ENCODE results near the gene CENPM.
A peak's percentile ranks its signal among the peaks of the same experiment; 100 is the strongest.
"Not testable (repeated sequence)": the region's sequence is repeated elsewhere in the genome, so short reads cannot be mapped to it uniquely, and the experiment has no call there.

CENPM gene

DNA sequence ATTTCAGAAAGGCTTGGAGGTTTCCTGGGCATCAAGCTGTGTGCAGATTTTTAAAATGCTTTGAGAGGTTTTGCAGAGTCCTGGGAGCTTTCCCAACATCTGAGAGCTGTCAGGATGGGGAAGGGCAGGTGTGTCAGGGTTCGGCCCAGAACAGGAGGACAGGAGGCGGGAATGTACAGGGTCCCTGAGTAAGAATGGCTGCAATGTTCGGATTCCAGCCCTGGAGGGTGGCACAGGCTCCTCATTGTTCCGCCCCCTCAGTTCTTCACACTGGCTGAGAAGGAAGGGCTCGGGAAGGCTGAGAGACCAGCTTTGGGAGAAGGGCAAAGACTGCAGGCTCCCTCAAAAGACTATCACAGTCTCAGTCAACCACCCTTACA lies 17.1 kb upstream of the CENPM start:
- no peak for DNase-seq

DNA sequence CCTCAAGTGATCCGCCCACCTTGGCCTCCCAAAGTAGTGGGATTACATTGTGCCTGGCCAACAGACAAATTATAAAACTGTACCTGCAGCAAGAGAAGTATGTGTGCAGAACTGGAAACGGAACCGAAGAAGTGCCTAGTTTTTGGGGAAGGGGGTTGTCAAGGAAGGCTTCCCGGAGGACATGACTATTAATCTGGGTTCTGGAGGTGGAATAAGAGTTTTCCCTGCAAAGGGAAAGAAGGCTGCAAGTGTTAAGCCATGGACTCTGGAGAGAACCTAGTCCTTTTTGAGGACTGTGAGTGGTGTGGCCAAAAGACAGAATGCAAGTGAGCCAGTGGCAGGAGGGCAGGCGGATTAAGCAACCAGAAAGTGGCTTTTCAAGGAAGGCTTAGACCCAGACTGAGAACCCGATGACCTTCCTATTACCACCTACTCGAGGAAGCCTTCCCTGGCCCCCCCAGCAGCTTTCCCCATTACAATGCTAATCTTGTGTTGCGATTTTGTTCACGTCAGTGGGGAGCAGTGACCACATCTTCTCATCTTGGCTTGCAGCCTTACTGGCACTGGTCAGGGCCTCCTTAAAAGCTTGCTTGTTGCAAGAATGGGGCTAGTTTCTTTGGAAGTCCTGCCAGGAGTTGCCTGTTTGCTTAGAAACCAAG lies 16.6 kb upstream of the CENPM start:
- DNase-seq, result no peak

DNA sequence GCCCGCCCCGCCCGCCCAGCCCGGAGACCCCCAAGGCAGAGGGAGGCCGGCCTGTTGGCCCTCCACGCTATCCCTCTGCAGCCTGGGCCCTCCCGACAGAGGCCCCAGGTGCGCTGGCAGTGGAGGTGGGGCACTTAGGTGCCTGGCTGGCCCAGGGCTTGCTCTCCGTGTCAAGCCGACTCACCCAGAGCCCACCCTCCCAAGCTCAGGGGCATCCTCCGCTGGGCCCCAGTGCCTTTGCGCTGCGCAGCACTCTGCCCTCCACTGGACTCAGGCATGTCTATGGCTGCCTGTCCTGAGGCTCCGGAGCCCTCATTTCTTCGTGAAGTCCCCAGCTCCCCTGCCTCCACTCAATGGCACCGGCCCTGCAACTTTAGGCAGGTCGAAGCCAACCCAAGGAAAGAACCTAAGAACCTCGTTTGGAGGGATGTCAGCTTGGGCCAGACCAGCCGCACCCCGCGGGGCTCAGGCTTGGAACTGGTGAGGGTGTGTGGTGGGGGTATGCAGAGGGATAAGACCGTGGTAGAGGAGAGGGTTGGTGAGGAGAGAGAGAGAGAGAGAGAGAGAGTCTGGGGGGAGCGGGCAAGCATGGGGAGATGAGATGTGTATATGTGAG lies 11.1 kb upstream of the CENPM start:
- DNase-seq, result no peak

DNA sequence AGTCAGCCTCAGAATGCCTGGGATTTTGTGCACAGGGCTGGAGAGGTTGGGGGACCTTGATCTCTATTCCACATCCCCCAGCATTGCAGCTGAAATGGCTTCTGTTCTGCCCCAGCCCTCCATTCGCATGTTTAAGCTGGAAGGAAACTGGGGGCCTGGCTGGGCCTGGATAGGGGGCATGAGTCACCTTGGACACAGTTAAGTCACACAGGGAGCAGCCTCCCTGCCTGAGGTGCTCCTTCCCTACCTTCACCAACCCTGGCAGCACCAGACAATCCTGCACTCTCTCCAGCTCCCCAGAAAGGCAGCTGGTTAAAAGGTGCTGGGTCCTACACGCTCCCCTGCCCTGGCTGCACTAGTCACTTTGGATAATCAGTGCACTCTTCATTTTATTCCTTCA lies 5.8 kb upstream of the CENPM start:
- no peak for DNase-seq

DNA sequence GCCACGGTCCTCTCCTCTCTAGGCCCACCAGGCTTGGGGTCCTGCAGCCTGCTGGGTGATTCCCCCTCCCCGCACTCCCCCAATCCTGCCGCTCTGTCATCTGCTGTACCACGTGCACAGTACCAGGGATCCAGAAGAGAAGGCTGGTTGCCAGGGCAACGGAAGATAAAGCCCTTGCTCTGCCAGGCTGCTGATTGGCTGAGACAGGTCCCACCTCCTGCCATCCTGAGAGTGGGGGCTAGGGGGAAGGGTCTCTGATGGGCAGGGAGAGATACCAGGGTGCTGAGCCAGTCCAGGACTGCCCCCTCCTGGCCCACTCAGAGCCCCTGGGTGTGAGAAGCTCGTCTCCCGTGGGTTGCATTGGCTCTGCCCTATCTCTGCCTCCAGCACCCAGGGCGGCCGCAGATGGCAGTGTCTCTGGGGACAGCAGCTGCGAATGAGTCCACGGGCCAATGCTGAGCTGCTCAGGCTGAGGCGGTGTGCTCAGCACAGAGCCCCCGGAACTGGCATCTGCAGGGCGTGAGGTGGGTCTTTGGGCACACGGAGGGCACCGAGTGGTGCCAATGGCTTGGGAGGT lies 5.0 kb upstream of the CENPM start, which contains the start of gene SMIM45:
Gene SMIM45 (plus strand): TSS at position 253 of the 577 bp plus-strand sequence.
- no peak for DNase-seq

DNA sequence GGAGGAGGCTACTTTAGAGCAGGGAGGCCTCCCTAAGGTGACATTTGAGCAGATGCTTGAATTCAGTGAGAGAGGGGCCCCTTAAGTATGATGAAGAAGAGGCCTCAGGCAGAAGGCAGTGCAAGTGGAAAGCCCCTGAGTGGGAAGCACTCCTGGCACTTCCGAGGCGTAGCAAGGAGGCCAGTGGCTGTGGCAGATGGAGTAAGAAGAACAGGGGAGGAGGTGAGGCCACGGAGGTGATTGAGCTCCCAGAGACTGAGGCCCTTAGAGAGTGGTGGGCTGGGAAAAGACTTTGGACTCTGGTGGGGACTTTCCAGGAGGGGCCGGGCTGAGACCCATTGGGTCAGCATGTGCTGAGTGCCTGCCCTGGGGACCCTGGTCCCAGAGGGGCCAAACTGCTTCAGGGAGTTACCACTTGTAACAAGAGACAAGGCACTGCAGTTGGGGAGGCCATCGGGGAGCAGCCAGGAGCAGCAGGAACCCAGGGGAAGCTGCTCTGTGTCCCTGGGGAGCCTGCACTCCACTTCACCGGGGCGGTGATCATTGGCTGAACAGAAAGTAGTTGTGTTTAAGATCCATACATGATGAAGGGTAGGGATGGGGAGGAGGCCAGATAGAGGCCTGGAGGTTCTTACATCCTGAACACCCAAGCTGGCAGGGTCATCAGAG lies 2.5 kb upstream of the CENPM start:
- DNase-seq, result no peak

DNA sequence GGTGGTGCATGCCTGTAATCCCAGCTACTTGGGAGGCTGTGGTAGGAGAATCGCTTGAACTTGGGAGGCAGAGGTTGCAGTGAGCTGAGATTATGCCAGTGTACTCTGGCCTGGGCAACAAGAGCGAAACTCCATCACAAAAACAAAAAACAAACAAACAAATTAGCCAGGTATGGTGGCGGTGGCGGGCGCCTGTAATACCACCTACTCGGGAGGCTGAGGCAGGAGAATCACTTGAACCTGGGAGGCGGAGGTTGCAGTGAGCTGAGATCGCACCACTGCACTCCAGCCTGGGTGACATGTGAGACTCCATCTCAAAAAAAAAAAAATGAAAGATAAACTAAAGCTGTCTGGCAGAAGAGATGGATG lies 2.0 kb upstream of the CENPM start:
- not testable (repeated sequence) for DNase-seq

DNA sequence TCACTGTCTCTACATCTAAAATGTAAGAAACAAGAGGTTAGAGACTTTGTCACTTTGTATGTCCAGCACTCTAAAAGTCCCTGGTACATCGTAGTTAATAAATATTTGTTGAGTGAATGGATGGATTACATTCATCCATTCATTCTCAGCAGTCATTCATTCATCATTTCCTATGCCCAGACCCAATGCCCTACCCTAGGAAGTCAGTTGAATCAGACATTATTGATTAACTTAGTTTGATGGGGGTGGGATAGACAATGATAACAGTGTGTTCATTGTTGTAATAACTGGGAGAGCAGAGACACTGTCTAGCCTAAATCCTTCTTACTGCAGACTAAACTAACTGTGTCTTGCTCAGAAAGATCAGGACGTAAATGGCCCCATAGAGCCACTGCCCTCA lies 1.2 kb upstream of the CENPM start:
- DNase-seq, result no peak

DNA sequence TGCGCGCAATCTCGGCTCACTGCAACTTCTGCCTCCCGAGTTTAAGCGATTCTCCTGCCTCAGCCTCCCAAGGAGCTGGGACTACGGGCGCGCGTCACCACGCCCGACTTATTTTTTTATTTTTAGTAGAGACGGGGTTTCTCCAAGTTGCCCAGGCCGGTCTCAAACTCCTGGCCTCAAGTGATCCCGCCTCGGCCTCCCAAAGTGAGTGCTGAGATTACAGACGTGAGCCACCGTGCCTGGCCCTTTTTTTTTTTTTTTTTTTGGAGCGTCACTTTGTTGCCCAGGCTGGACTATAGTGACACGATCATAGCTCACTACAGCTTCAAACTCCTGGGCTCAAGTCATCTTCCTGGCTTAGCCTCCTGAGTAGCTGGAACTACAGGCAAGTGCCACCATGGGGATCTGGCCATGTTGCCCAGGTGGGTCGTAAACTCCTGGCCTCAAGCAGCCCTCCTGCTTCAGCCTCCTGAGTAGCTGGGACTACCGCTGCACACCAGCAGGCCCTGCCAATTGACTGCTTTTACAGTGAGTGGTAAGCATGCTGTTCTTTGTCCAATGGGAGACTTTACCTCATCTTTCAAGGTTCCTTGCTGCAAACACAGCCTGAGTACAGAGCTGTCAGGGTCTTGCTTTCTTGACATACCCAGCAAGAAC lies 600 bp upstream of the CENPM start:
- no peak for DNase-seq

DNA sequence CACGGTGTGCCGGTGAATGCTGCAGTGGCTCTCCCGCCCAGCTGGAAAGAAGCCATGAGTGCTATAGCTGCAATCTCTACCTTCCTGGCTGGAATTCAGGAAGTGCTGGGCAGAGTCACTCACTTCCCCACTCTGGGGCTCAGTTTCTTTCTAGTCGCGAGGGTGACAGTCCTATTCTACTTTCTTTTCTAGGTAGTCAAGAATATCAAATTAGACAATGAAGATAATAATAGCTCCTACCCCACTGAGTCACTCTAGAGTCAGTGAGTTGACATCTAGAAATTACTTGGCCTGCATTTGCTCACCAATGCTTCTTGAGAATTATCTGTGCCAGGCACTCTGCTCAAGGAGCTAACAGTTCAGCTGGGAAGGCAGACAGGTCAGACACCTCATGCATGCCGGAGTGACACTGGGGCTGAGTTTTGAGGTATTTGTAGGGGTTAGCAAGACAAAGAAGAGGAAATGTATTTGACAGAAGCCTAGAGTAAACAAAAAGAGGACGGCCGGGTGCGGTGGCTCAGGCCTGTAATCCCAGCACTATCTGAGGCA lies 3.2 kb downstream of the CENPM start:
- no peak for DNase-seq

DNA sequence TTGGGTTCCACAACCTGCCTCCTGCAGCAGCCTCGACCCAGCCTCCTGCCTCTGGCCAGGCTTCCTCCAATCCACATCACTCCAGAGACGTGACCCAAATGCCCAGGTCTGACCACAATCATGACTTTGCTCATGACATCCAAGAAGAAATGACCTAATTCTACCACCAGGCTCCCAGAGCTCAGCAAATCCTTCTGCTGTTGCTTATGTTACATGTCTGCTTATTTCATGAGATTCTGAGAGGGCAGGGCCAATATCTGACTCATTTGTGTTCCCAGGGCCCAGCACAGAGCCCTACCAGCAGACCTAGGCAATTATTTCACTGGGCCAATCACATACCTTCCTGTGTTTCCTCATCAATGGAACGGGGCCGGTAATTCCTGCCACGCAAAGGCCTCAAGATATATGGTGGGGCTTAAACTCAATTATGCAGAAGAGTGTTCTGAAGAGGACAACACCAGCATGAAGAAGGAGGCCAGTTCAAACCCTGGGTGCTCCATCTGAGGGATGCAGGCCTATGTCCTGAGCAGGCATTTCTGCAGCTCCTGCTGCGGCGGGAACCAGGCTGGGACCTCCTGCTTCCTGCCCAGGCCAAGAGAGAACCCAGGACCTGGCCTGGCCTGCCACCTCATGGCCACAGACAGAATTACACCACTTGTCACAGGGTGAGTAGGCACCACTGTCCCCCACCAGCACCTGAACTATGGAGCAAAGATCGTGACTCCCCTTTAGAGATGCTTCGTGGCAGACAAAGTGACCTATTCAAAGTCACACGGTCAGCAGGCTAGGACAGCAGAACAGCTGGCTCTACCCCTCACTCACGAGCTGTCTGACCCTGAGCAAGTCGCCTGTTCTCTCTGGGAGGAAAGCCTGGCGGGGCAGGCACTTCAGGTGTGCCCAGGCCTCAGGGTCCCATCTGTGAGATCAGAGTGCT lies 5.9 kb downstream of the CENPM start:
- DNase-seq, result peak; percentile 16

DNA sequence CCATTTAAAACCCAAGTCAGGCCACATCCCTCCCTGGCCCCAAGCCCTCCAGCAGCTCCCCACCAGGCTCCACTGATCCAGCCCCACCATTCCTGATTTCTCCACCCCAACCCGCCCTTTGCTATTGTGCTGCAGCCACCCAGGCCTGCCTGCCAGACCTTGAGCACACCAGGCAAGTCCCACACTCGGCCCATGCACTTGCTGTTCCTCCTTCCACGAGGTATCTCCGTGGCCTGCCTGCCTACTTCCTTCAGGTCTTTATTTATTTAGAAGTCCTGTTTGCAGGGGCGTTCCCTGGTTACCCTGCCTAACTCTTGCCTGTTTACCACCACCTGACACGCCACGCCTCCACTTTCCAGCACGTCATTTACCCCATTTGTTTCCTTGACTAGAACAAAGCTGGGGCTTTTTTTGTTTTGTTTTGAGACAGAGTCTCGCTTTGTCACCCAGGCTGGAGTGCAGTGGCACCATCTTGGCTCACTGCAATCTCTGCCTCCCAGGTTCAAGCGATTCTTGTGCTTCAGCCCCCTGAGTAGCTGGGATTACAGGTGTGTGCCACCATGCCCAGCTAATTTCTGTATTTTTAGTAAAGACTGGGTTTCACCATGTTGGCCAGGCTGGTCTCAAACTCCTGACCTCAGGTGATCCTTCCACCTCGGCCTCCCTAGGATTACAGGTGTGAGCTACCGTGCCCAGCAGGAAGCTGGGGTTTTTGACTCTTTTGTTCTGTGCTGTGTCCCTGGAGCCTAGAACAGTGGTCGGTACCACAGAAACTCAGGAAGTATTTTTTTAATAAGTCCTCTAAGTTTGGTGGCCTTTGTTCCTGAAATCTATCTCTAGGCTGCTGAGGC lies 6.7 kb downstream of the CENPM start:
- peak; percentile 14 for DNase-seq

DNA sequence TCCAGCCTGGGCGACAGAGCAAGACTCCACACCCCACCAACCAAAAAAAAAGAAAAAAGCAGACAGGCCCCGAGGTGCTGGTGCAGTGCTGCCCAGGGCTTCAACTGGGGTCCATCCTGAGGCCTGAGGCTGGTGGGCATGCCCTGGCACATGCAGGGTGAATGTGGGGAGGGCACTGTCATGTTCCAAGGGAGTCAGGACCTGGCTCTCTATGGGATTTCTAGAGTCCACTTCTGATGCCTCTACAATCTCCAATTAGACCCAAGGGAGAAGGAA lies 10.1 kb downstream of the CENPM start:
- DNase-seq, result no peak

DNA sequence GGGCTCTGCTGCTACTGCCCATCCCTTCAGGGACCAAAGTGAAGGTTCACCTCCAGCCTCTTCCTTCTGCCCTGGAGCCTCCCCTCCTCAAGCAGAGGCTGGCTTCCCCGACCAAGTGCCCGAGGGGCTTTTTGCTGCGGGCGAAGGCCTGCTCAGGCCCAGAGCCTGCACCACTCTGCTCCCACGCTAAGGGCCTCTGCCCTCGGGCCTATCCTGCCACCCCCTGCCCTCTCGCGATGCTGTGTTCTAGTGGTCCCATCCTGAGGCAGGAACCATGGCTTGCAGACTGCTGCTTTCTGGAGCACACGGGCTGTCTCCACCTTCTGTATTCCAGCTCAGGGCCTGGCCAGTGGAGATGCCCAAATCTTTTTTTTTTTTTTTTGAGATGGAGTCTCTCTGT lies 11.4 kb downstream of the CENPM start:
- no peak for DNase-seq

DNA sequence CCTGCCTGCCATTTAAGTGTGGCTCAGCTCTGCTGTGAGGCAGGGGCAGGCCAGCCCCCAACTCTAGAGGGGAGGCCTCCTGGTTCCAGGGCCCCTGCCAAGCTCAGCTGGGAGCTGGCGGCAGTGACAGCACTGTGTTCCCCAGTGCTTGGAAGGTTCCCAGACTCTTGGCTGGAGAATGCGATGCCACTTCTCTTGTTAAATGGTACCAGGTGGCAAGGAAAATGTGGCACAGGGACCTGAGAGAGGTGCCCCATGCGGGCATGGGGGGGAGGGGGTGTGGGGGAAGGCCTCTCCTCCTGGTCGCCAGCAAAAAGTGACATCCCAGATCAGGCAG lies 12.0 kb downstream of the CENPM start:
- DNase-seq, result no peak

DNA sequence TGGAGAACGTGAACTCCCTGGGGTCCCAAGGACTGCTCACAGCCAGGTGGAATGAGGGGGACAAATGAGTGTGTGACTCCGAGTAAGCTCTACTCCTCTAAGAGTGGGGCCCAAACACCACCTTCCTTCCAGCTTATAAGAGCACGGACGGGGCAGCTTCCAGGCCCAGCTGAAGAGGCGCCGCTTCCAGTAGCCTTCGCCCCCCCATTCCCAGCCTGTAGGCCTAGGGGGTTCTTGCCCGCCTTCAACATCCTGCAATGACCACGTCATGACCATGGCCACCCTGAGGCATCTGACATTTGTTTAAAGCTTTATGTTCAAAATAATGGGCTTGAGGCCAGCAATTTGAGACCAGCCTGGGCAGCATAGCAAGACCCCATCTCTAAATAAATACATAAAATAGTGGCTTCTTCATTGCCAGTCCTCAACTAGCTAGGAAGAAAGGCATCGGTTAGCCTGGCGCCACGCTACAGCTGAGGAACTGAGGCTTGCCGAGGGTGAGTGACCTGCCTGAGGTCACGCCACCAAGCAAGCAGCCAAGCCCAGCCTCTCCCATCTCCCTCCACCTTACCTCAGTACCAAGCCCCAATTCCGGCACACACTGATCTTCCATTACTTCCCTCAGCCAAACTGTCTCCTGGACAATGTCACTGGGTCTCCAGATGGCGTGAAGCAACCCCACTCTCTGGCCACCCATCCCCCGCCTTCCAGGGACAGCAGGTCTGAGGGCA lies 12.5 kb downstream of the CENPM start:
- DNase-seq, result no peak

DNA sequence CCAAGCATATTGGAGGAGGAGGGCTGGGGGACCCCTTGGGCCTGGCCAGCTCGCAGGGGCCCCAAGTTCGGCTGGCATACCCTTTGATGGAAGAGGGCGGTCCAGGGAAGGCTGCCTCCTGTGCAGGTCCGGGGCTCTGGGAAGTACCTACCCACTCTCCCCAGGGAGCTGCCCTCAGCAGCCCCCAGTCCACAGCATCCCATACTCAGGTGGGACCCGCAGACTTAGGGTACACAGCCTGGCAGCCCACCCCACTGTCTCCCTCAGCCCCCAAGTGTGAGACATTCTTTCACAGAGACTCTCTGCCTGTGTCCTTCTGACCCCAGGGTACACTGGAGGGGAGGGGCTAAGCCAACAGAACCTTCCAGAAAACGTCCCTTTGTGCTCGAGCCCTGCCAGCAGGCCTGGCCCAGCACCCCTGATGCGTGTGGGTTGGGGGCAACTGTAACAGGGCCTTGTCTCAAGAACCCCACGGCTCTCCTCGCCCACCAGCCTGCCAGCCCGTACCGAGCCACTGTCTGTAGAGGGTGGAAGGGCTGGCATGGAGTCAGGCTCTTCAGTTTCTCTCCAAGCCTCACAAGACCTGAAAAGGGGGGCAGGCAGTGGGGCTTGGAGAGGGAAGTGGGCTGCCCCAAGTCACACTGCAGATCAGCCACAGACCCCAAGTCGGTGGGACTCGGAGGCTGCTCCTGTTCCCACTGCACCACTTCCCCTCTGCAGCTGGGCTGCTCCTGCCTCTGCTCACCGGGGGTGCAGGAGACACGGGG lies 13.4 kb downstream of the CENPM start:
- no peak for DNase-seq

DNA sequence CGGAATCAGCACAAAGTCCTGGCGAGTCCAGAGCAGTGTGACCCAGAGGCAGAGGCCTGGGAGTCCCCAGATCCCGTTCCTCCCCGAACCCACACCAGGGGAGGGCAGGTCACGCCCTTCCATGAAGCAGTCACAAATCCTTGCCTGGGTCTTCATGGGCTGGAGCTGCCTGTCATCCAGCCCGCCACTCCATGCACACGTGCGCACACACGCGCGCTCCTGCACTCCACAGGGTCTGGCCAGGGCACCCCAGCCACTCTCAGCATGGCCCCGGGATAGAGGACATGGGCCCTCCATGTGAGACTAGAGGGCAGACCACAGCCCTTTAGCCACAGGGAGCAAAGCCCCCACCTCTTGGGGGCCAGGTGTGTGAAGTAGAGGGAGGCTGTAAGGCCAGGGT lies 14.6 kb downstream of the CENPM start:
- no peak for DNase-seq

DNA sequence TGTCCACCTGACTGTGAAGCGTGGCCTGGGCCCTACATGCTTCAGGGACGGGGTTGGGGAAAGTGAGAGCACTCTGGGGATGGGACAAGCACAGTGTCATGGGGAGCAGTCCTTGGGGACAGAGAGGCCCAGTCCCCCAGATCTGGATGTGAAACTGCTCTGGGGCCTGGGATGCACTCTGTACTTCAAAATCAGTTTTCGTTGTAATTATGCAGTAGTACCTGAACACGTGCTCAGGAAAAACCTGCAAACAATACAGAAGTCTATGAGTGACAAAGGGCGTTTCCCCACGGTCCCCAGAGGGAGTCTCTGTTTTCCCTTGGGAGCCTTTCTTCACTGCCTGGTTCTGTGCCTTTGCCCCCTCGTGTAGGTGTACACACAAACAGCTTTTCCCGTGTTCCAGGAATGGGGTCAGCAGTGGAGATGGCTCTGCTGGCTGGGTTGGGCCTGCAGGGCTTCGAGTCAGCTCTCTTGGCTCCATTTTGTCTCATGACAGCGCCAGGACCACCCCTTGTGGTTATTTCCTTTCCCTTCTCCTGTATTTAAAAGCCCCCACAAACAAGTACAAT lies 15.2 kb downstream of the CENPM start:
- DNase-seq, result peak; percentile 36

DNA sequence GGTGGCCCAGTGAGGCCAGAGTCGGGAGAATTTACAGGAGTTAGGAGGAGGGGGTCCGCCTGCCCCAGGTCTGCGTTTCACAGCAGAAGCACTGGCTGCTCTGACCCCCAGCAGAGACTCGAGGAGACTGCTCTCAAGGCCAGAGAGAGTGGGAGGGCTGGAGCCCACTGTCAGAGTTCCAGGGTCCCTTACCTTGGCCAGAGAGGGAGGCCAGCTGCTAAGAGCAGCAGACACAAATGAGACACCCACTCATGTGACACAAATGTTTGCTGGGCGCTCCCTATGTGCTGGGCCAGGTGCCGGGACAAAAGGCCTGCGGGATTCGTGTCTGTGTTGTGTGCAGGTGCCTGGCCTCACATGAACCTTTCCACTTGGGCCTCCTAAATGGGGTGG lies 17.5 kb downstream of the CENPM start:
- DNase-seq, result no peak

Measured in NCI-H526 treated with DMSO at 0.1 percent for 48 hours (cell line).